Smooth muscle cell (in vitro differentiated cells): ENCODE results near the gene HM13. TPM values are rescaled to one million over a fixed set of nuclear protein-coding genes. Genes with fewer than 3 reads are reported as not detected.

ENCODE experiments used
- DNase-seq: peaks from one replicate; lab custom pipeline; 2025; ENCODE audit not compliant: unreplicated experiment; lab: John Stamatoyannopoulos, UW
- H2AFZ ChIP-seq: fragments of 200-600 bp; sonication (generic); 2 replicates; pipeline ENCODE4 v1.6.0; 2016; ENCODE audit warnings: antibody characterized with exemption, low read depth, mild to moderate bottlenecking
- H3F3A ChIP-seq: fragments of 200-600 bp; sonication (generic); 2 replicates; pipeline ENCODE4 v1.6.0; 2017; ENCODE audit warnings: antibody characterized with exemption, low read depth
- H3K27ac ChIP-seq: fragments of 200-600 bp; sonication (generic); 2 replicates; pipeline ENCODE4 v1.5.1; 2016; ENCODE audit warnings: low read depth, mild to moderate bottlenecking
- H3K27me3 ChIP-seq: fragments of 200-600 bp; sonication (generic); 2 replicates; pipeline ENCODE4 v1.6.1; 2016; ENCODE audit warnings: low read depth, mild to moderate bottlenecking
- H3K36me3 ChIP-seq: fragments of 200-600 bp; sonication (generic); 2 replicates; pipeline ENCODE4 v1.5.1; 2016; ENCODE audit warnings: low read depth
- H3K4me1 ChIP-seq: fragments of 200-600 bp; sonication (generic); 2 replicates; pipeline ENCODE4 v1.5.1; 2016; ENCODE audit warnings: low read depth
- H3K4me2 ChIP-seq: fragments of 200-600 bp; sonication (generic); 2 replicates; pipeline ENCODE4 v1.6.0; 2016; ENCODE audit warnings: mild to moderate bottlenecking
- H3K4me3 ChIP-seq: fragments of 200-600 bp; sonication (generic); 2 replicates; pipeline ENCODE4 v1.5.1; 2016; ENCODE audit warnings: mild to moderate bottlenecking
- H3K79me2 ChIP-seq: fragments of 200-600 bp; sonication (generic); 2 replicates; pipeline ENCODE4 v1.6.0; 2016; ENCODE audit warnings: low read depth, mild to moderate bottlenecking
- H3K9ac ChIP-seq: fragments of 200-600 bp; sonication (generic); 2 replicates; pipeline ENCODE4 v1.6.0; 2016; ENCODE audit warnings: low read depth
- H3K9me3 ChIP-seq: fragments of 200-600 bp; sonication (generic); replicated peaks from 2 replicates; pipeline ENCODE4 v1.5.1; 2016; ENCODE audit warnings: low read depth
- H4K20me1 ChIP-seq: fragments of 200-600 bp; sonication (generic); 2 replicates; pipeline ENCODE4 v1.6.0; 2016; ENCODE audit warnings: low read depth
- WGBS: methylation state at CpG from one replicate; pipeline ENCODE4 v1.1.7; 2016; ENCODE audit warnings: low lambda C conversion rate; 5-methylcytosine and 5-hydroxymethylcytosine counted together
- polyA plus RNA-seq: library from polyadenylated mRNA; unstranded; fragments of >200 nt; fragmentation: Nextera tagmentation; extraction: Ambion mirVana; gene quantifications from 2 replicates; pipeline ENCODE4 v1.2.1, GENCODE V29; 2016
- total RNA-seq: library from RNA; depleted of rRNA; stranded (reverse); fragments of >200 nt; gene quantifications from 2 replicates; pipeline ENCODE4 v1.2.3, GENCODE V29; 2014
- TF ChIP-seq, protein P1 (sequence below): fragments of 200-600 bp; sonication (generic); IDR thresholded peaks from 2 replicates; pipeline ENCODE4 v1.5.1; 2017; ENCODE audit warnings: borderline replicate concordance, mild to moderate bottlenecking, antibody characterized with exemption; ENCODE audit not compliant: insufficient read depth, poor library complexity, severe bottlenecking

HM13 gene
- total and polyA plus RNA-seq, 2 experiments from 2014 or later = 210 to 336 TPM

DNA sequence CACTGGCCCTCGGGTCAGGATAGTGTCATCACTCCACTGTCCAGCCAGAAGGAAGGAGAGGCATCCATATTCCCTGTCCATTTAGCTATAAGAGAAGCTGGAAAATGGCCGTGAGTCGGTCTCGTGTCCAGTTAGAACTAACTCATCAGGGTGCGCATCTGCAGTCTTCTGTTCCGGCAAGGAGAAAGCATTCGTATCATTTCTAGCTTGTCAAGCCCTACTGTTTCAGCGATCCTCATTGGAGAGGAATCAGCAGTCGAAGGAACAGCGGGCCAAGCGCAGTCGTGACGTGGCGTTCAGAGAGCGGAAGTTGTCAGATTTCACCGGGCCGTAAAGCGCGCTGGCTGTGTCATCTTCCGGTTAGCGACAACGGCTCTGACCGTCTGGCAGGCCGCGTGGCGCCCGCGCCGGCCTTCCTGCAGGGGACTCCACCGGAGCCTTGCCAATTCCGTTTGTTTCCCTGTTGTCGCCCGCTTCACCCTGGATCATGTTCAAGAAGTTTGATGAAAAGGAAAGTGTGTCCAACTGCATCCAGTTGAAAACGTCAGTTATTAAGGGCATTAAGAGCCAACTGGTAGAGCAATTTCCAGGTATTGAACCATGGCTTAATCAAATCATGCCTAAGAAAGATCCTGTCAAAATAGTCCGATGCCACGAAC, 32.9 kb downstream of the HM13 start:
- no peaks in the 10 kb centered on the region for H3K27me3 ChIP-seq
- peak overlapping the region; percentile 59 for H2AFZ ChIP-seq
- WGBS = 28% methylated on average over 36 of the region's 36 CpGs
- DNase-seq = peak; percentile 31
- H3K4me2 ChIP-seq = peak overlapping the region; percentile 81
- peaks cover 55% of the 10 kb centered on the region for H3F3A ChIP-seq
- peaks cover 27% of the 10 kb centered on the region for H4K20me1 ChIP-seq
- H3K9me3 ChIP-seq = no peaks in the 10 kb centered on the region
- H3K4me3 ChIP-seq = peak overlapping the region; percentile 51
- TF ChIP-seq, protein P1, sequence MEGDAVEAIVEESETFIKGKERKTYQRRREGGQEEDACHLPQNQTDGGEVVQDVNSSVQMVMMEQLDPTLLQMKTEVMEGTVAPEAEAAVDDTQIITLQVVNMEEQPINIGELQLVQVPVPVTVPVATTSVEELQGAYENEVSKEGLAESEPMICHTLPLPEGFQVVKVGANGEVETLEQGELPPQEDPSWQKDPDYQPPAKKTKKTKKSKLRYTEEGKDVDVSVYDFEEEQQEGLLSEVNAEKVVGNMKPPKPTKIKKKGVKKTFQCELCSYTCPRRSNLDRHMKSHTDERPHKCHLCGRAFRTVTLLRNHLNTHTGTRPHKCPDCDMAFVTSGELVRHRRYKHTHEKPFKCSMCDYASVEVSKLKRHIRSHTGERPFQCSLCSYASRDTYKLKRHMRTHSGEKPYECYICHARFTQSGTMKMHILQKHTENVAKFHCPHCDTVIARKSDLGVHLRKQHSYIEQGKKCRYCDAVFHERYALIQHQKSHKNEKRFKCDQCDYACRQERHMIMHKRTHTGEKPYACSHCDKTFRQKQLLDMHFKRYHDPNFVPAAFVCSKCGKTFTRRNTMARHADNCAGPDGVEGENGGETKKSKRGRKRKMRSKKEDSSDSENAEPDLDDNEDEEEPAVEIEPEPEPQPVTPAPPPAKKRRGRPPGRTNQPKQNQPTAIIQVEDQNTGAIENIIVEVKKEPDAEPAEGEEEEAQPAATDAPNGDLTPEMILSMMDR = no peak
- peaks cover 30% of the 10 kb centered on the region for H3K79me2 ChIP-seq
- H3K36me3 ChIP-seq = no peaks in the 10 kb centered on the region
- H3K9ac ChIP-seq = peak overlapping the region; percentile 91
- H3K27ac ChIP-seq = peak overlapping the region; percentile 99
- H3K4me1 ChIP-seq = peaks cover 1% of the 10 kb centered on the region

DNA sequence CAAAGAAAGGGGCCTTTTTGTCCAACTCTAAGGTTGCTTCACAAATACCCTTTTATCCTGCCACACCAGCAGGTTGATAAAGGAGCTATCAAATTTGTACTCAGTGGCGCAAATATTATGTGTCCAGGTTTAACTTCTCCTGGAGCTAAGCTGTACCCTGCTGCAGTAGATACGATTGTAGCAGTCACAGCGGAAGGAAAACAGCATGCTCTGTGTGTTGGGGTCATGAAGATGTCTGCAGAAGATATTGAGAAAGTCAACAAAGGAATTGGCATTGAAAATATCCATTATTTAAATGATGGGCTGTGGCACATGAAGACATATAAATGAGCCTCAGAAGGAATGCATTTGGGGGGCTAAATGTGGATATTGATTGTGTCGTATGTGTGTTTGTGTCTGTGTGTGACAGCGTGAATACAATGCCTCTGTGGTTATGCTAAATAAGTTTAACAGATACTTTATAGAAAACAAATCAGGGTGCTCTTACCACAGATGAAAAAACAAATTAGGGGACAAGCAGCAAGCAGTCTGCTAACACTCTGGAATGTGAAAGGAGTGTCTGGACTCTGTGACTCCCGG, 33.6 kb downstream of the HM13 start:
- H3K4me2 ChIP-seq = peak overlapping the region; percentile 81
- no peaks in the 10 kb centered on the region for H3K4me1 ChIP-seq
- H3K36me3 ChIP-seq = no peaks in the 10 kb centered on the region
- H2AFZ ChIP-seq = no peak overlapping the region
- peak overlapping the region; percentile 91 for H3K9ac ChIP-seq
- no peaks in the 10 kb centered on the region for H3K9me3 ChIP-seq
- peaks cover 49% of the 10 kb centered on the region for H3F3A ChIP-seq
- peak overlapping the region; percentile 99 for H3K27ac ChIP-seq
- TF ChIP-seq, protein P1 = no peak
- H3K27me3 ChIP-seq = no peaks in the 10 kb centered on the region
- no peak for DNase-seq
- H3K4me3 ChIP-seq = peak overlapping the region; percentile 51
- peaks cover 26% of the 10 kb centered on the region for H4K20me1 ChIP-seq
- H3K79me2 ChIP-seq = peaks cover 30% of the 10 kb centered on the region
- WGBS = 52% methylated on average over 6 of the region's 6 CpGs

DNA sequence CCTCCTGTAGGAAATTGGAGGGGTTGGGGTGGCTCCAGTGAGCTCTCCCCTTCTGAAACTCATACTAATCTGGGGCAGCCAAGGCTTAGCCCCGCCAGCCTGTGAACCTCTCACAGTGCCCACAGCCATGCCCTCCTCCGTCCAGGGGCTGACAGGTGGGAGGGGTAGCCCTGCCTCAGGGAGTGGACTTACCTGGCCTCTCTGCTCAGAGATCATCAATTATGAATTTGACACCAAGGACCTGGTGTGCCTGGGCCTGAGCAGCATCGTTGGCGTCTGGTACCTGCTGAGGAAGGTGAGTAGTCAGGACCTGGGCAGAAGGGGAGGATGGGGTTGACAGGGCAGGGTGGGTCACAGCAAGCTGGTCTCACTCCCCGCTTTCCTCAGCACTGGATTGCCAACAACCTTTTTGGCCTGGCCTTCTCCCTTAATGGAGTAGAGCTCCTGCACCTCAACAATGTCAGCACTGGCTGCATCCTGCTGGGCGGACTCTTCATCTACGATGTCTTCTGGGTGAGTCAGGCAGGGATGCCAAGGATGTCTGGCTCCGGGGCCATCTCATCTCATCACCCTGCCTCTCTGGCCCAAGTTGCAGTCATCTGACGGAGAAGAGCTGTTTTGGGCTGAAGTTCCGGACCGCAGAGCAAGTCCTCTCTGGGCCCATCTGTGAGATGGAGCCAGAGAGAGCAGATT, 34.7 kb downstream of the HM13 start:
- Histone ChIP-seq H3K4me2 (no peak overlapping the region), H3K36me3 (no peaks in the 10 kb centered on the region), H3K27me3 (no peaks in the 10 kb centered on the region), H3K79me2 (peaks cover 30% of the 10 kb centered on the region), H3F3A (peaks cover 39% of the 10 kb centered on the region), H3K9me3 (no peaks in the 10 kb centered on the region), H2AFZ (no peak overlapping the region), H3K9ac (no peak overlapping the region), H3K4me1 (no peaks in the 10 kb centered on the region), H4K20me1 (peaks cover 22% of the 10 kb centered on the region), H3K4me3 (no peak overlapping the region), H3K27ac (peak overlapping the region; percentile 99)
- DNase-seq = no peak
- WGBS = 94% methylated on average over 11 of the region's 11 CpGs
- TF ChIP-seq, protein P1 = no peak
